IPS DF 4.7 (cell line): Measurements from ENCODE around the gene HES5.

Source experiments
- DNase-seq: peaks from one replicate; pipeline ENCODE4 v3.0.0-alpha.2; 2013; ENCODE audit warnings: low spot score; ENCODE audit errors: extremely low read depth

Gene HES5

GRCh38 chr1:2480236-2480985 is 49.7 kb downstream of the HES5 start:
- DNase-seq: no peak

GRCh38 chr1:2479618-2480017 is 50.4 kb downstream of the HES5 start:
- no peak for DNase-seq

DNA sequence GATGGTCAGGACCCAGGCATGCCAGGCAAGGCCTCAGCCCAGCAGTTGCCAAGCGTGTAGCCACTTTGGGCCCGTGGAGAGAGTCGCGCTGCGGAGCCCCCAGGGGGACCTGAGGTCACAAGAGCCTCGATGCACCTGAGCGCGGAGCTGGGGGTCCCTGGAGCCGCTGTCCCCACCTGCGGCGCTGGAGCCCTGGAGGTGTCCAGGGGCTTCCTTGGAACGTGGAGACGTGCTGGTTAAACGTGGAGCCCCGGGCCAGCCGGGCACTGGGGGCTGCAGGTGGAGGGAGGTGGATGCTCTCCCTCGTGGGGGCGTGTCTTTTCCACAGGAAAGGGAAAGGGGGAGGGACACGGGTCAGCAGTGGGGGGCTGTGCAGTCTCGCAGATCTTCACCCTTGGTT is 50.9 kb downstream of the HES5 start:
- DNase-seq: no peak
